Measurements from ENCODE around the gene RTN1.

Gene RTN1

DNA sequence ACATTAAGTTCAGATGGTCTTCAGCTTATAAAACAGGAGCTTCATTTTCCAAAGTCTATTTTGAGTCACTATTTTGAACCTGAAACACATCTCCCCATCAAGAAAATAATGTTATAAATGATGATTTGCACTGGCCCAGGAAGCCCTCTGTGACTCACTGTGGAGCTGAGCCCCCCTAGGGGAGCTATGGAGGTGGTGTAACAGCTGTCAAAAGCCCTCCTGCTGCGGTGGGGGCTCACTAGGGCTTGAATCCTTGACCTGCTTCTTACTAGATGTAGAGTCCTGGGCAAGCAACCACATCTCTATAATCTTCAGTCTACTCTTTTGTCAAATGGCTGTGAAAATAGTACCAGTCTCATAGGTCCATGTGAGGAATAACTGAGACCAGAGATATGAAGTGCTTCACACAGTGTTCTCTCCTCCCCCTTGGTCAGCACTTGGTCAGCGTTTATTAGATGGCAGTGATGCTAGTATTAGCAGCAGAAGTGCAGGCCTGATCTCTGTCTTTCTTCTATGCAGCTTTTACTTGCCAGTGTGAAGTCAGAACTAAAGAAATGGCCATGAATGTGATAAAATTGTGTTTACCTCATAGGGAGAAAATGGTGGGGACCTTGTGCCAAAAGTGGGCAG, 83.4 kb downstream of the RTN1 start:
- DNase-seq: no peak

DNA sequence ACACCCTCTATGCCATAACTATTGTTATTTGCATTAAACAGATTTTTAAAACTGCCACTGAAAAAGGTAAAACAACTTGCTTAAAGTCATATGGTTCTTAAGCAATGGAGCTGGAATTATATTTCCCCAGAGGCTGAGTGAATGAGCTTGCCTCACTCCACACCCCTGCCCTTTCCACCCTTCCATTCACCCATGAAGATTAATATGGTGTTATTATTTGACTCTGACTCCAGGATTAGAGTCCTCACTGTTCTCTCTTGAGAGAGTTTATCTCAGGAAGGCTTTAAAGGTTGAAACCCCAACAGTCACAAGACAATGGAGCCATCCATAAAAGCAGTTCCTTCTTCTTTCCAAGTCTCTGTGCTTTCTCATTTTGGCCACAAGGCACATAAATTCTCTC, 84.9 kb downstream of the RTN1 start:
- DNase-seq: no peak

DNA sequence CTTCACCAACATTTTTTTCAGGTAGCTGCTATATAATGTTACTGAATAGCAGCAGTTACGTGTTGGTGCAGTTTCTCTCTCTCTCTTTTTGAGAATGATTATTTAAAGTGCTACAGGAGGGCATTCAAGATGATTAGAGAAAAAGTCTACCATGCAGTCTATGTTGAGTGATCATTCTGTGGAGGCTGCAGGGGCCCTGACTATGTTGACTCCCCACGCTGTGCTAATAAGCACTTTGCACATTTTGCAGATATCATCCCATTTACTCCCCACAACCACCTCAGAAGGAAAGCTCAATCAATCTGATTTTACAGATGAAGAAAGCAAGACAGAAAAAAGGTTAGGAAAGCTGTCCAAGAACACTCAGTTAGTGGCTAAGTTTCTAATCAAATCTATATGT, 87.8 kb downstream of the RTN1 start:
- no peak for DNase-seq

DNA sequence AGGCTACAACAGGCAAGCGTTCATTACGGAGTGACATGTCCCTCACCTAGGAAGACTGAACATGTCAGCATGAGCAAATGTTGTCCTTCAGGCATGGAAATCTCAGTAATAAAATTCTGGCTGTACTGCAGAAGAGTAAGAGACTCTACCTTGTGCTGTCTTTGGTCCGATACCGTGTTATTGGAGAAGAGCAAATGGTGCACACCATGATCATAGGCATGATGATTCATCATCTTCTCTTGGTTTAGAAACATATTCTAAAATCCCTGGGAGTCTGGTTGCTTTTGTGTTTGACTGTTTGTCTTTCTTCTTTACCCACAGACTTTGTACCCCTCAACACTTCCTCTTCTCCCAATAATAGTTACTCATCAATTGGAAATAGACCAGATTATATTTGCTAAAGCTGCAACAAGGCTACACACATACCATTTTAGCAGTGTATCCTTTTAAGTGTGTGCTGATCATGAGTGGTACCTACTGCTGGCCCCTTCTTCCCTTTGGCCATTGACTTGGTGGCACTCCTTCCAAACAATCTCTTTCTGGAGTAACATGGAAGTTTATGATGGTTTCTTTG, 93.5 kb downstream of the RTN1 start:
- DNase-seq: no peak

DNA sequence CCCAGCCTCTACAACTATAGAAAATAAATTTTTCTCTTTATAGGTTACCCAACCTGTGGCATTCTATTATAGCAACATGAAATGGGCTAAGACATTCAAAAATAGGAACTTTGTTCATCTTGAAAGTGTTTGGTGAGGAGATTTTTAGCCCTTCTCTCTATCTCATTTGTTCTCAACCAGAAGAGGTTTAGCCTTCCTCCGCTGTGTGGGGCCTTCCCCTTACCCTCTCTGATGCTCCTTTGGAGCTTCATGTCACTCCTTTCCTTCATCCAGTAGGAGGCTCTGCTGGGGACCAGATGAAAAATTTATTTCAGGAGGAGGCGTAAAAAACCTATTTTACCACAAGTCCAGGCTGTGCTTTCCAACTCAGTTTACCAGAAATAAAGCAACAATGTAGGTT, 94.1 kb downstream of the RTN1 start:
- no peak for DNase-seq

DNA sequence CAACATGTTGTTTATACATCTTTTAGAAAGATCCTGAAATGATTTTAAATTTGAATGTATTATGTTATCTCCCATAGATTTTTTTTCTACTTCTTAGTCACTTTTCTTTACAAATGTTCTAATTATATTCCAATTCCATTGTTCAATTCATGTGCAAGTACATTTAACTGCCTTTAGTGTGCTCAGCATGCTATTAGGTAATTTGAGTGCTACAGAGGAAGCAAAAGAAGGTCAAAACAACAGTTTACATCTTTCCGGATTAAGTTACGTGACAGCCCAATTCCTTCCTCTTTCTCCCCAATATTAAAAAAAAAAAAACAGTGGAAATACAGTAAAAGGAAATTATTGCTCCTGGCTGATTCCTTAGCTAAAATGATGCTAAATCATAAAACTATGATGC, 98.3 kb downstream of the RTN1 start:
- no peak for DNase-seq

DNA sequence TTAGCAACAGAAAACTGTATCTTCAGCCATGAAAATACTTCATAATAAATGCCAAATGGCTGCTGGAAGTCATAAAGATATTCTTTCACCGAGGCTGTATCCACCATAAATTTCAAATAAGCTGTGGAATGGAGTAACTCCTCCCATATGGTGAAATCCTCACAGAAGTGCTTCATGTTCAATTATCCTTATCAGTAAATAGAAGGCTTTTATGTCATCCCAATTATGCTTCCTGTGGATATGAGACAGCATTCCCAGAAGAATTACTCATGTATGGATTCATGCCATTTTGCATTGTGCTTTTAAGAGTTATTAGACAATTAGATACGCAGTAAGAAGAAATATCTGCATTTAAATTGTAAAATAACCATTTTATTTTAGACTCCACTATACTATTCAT, 99.0 kb downstream of the RTN1 start:
- peak; percentile 64 for DNase-seq

DNA sequence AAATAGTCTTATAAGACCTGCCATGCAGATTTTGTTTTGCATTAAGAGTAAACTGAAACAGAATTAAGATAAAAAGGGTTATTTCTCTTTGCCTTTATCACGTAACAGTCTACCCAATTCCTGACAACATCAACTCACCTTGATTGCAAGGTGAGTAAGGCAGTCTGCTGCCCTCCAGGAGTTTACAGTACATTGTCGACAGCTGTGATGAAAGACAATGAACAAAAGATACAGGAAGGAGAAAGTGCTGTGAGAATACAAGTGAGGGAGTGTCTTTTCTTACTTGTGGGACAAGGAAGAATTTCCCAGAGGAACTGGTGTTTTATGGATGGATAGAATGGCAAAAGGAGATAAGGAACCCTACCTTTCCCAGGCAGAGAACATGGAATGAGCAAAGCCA, 101.0 kb downstream of the RTN1 start:
- no peak for DNase-seq

DNA sequence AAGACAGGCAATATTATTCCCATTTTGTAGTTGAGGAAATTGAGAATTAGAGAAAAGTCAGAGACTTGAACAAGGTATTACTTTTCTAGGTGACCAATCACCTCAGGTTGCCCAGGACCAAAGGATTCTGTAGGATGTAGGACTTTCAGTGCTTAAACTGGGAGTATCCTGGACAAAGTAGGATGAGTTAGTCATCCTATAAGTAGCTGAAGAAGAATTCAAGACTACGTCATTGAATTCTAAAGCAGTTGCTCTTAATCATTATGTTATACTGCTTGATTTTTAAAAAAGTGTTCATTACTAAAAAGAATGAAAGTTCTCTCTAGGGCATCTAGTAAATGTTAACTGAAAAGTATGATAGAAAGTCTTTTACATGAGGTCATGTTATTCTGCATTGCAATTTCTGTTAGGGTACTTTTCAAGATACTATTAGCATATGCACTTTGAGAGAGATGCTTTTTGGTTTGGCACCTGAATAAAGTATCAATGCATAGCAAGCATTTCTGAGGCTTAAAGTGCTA, 101.7 kb downstream of the RTN1 start:
- DNase-seq: peak; percentile 56

DNA sequence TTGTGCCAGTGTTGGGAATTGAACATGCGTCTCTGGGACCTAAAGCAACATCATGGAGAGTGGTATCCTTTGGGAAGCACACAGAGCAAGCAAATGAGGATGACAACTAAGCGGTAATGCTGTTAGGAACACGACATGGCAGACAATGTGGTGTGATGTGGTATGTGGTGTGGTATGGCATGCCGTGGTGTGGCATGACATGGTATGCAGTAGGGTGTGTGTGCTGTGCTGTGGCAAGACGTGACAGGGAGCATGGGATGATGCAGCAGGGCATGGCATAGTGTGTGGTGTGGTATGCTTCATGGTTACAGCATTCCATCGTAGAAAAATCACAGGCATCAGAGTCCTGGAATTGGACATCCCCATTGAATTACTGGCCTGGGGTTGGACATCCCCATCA, 108.7 kb downstream of the RTN1 start:
- DNase-seq: no peak

DNA sequence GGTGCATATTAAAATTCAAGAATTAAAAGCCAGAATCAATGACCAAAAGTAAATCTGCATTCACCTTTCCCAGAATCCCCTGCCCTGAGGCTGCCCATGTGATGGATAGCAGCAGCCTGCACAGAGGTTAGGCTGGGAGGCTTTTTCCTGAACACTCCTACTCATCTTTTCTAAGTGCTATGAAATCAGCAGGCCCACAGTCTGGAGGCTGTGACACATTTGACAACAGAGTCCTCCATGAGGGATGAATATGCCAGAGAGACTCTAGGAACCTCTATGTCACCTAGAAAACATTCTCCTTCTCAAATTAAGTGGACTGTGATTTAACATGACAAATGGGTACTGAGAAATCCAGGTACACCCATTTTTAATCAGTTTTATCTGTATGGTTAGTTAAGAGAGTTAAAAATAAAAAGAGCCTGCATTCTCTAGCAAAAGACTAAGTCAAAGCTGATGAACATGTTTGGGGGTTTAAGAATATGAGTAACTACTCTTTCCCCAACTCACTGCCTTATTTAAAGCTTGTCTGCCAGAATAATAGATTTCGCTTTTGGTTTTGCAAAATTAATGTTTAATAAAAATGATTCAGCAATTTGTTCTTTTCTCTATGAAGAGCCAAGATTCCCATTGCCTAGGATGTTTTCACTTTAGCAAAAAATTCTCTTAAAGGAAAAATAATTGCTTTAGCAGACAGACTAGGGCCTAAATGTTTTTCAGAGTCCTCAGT, 115.0 kb downstream of the RTN1 start:
- DNase-seq: no peak

DNA sequence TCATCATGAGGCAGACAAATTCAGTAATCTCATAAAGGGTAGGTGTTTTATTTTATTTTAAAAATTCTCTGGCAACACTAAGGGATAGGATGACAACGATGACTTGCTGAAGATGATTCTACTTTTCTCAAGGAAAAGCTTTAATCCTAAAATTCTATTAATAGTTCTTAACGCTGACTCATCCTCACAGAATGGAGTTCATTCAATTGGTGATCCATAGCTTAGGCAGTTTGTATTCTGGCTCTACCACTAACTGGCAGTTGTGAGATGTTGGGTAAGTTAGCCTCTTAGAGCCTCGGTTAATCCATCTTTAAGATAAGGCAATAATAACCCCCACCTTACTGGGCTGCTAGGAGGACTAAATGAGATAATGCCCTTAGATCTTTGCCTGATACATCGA, 116.3 kb downstream of the RTN1 start:
- peak; percentile 45 for DNase-seq

DNA sequence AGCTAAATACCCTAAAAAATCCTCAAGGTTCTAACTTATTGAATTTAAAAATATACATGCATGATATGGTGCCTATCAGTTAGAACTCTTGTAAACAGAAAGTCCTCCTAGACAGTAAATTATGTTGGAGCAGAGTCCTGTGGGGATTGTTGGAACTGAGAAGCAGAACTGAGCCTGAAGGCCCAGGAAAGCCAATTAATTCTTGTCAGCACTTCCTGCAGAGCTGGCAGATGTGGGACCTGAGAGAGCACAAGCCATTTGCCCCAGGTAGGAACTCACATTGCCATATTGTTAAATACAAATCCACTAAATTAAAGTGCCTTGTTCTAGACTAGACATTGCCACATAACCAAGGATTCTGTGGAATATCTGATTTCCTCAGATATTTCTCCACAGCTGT, 117.1 kb downstream of the RTN1 start:
- DNase-seq: no peak

DNA sequence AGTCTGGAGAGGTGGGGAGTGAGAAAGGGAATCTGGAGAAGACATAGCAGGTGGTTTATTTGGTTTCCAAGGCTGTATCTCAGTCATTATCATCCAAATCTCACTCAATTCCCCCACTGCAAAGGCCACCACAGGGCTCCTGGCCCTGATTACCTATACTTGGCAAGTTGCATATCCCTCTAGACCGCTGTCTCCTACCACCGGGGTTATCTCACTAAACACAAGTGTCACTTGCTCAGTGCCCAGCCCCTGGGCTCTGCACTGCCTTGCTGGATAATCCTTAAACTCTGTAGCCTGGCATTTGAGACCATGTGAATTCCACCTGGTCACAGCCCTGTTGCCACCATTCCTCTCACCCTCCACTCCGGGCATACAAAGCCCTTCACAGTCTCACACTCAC, 119.0 kb downstream of the RTN1 start:
- DNase-seq: no peak

DNA sequence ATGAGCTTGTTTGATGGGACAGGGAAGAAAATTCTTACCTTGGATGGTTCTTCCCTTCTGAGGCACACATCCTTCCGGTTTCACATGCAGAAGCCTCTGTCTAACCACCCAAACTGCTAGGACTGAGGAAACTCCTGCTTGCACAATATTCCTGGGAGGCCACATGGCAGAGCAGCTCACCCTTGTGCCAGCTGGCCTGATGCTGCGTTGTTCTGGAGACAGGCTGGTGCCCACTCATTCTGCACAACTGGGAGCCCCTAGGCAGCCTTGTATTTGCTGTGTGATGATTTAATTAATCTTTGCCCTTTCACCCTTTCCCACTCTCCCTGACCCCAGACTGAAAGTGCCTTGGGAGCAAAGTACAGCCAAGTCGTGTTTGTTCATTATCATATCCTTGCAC, 130.8 kb downstream of the RTN1 start:
- no peak for DNase-seq

DNA sequence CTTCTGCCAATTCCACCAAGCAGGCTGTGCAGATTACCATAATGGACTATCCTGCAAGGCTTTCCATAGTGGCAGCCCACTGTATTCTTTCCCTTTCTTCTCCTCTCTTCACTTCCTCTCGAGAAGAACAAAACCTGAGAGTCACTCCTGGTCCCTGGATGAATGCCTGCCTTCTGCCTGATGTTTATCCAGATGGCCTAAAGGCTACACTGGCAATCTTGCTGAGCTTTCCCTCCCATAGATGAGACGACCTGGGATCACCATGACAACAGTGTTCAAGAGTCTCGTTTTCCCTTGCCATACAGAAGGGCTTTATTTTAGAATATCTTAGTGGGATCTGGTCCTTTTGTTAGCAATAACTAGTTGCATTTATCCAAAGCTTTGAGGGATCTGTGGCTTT, 142.3 kb downstream of the RTN1 start:
- DNase-seq: no peak

DNA sequence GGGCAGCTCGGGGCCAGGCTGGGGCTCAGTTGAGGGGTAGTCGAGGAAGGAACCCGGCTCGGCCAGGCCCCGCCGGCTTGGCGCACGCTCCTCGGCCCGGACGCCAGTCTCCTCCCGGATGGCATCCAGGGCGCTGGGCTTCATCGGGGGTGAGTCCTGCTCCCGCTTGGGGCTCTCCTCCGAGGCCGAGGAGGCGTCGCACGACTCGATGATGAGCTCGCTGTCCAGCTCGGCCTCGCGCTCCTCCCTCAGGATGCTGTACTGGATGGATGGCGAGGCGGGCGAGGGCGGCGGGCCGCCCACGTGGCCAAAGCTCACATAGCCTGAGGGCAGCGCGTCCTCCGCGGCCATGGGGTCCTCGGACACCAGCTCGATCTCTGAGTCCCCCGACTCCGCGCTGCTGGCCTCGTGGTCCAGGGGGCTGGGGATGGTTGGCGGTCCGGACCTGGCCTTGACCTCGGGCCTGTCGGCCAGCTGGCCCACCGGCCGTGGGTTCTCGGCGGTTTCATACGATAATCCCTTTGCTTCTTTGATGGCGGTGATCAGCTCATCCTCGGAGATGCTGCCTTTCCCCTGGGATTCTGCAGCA, 143.4 kb downstream of the RTN1 start:
- no peak for DNase-seq

DNA sequence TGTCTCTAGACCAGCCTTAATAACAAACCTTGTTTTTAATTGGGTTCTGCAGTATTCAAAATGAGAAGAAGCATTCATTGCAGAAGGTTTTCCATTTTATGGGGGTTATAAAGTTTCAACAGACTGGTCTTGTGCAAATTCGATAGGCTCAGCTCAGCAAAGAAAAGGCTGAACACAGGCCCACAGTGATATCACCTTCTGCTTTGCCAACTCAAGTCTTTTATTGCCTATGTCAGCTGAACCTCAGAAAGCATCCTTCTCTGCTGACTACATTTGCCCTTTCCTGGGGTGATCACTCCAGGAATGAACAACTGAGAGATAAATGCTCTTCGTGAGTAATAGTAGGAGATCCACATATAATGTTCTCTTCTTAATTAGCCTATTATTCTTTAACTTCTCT, 159.5 kb downstream of the RTN1 start:
- DNase-seq: no peak

DNA sequence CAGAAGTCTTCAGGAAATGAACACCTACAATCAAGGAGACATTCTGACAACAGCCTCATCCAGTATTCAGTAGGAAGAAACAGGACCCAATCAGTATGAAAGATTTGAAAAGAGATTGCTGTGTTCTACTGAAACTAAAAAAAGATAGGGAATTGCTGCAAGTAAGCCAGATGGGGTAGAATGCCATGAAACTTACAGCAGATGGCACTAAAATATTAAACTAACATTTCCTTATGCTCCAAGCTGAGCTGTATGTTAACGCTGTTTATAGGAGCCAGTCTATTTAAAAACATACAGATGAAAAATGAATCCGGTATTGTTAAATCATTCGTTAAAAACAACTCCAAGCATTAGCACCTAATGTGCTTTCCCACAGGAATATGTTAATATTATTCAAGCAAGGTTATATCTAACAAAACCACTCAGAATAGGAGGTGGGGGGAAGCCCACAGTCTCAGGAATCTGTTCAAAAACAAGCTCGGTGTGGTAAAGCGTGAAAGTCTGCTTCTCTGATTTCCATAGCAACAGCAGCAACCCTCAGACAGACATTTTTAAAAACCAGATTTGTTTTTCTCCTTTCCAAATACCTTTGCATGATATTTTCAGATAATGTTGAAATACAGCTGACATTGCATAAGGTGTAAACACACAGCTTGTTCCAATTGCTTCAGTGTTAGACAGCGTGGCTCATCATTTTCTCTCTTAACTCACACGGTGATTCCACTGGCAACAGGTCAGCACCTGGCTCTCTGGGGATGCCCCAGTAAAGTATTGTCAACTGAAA, 162.6 kb downstream of the RTN1 start:
- no peak for DNase-seq

DNA sequence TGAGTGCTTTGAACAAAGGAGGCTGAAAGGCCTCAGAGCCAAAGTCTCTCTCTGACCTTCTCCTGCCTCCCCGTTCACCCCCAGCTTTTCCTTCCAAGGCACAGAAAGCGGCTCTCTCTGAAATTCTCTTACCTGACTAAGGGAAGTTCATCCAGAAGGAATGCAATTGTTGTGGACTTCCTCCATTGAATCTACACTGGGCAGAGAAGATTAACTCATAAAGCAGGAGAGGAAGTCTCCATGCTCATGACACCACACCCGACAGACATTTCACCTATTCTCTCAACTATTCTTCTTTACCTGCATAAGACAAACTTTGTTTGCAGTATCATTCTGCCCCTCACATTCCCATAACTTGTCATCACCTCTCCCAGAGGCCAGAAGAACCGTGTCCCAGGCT, 164.7 kb downstream of the RTN1 start:
- no peak for DNase-seq

DNA sequence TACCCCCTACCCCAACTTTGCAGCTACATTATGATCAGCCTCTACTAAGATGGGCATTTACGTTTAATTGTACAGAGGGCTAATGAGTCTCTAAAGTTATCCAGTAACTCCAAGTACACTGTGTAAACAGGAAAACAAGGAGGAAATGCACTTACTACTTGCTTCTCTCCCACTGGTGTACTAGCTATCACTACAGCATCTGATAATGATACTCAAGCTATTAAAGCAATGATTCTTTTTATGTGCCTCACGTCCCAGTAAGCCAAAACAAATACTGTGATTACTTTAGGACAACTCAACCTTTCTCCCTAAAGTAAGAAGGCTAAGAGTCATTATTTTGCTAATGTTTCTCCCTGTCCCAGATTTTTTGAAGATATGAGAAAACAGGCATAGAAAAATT, 165.3 kb downstream of the RTN1 start:
- no peak for DNase-seq

DNA sequence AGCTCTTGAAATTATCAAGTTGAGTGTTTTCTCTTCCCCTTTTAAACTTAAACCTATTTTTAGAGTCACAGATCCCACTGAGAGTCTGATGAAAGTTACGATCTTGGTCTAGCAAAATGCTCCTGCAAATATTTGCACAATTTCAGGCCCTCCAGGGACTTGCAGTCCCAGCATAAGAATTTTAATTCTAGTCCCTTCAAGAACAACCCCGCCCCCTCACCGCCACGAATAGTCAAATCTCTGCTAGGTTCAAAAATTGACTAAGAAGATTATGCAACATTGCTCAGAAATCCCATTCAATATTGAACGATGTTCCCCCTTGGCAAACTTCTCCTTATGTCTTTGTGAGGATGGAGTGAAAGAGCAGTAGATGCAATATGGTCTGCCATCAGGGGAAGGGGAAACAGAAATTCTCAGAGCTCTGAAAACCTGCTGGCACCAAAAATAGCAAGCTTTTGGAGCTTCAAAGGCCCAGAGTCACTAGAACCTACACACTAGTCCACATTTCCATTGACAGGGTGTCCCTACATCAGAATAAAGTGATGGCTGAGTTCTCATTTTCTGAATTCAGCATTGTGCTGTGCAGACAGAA, 166.4 kb downstream of the RTN1 start:
- DNase-seq: no peak

DNA sequence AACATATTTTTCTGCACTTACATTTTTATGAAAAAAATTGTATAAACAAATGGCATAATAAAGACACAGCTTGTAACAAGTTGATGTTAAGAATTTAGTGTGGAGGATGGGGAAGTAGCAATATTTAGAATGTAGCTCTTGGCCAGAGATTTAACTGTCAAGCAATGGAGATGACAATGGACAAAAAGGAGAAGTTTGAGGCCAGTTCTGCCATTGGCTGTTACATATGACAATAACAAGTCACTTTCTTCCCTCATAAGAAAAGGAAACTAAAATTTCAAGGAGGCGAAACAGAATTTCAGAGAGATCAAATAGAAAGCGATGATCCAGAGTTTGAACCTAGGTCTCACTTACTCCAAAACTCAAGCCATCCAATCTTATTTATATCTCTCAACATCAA, 171.1 kb downstream of the RTN1 start:
- no peak for DNase-seq

Data from fibroblast of skin of right quadriceps (primary cell).